GM18519 (cell line): ENCODE results near the gene MLX.

Source experiments
- ATAC-seq: cut with Tn5 transposase; IDR thresholded peaks from one replicate; pipeline ENCODE4 v1.9.1; 2021; ENCODE audit warnings: mild to moderate bottlenecking, moderate library complexity; ENCODE audit not compliant: unreplicated experiment, low FRiP score

Gene MLX

DNA sequence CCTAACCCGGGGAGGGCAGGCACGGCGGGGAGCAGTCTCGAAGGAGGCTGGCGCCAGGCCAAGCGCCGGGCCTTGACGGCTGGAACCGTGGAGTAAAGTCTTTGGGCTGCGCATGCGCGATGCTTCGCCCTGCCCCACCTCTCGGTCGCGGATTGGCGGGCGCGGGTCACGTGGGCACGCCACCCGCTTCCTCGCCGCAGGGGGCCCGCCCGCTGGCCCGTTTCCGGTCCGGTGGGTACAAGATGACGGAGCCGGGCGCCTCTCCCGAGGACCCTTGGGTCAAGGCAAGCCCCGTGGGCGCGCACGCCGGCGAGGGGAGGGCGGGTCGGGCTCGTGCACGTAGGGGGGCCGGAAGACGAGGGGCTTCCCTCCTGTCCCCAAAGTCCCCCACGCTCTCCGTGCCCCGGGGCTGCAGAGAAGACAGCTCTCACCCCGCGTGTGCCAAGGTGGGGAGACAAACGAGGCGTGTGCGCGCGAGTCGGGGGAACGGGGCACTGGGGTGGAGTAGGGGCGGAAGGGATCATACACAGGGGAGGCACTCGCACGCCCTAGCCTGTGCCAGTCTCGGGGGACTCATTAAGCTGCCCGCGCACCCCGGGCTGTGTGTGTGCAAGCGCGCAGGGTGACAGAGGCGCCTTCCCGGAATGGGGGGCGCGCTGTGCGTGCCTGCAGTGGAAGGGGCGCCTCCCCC is at the start of gene MLX:
Gene MLX, plus strand, starts transcription at position 218 of the 691 bp plus-strand sequence. Its CDS starts 25 bp downstream, at position 243.
- no peak for ATAC-seq

DNA sequence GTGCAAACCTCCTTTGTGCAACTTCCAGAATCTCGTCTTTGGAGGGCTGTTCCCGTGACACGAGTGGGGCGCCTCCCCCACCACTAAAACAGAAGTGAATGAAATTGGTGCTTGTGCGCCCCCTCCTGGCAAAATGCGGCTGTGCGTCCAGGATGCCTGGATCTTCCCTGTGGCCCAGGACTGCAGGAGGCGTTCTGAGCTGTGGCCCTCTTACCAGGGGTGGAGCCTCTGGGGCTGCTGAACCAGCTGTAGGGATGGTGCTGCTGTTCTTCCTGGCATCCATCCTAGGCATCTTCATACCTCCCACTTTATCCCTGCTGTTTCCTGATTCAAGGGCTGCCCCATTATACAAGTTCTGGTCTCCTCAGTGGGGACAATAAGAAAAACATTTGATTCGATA is 49.4 kb upstream of the MLX start:
- no peak for ATAC-seq

DNA sequence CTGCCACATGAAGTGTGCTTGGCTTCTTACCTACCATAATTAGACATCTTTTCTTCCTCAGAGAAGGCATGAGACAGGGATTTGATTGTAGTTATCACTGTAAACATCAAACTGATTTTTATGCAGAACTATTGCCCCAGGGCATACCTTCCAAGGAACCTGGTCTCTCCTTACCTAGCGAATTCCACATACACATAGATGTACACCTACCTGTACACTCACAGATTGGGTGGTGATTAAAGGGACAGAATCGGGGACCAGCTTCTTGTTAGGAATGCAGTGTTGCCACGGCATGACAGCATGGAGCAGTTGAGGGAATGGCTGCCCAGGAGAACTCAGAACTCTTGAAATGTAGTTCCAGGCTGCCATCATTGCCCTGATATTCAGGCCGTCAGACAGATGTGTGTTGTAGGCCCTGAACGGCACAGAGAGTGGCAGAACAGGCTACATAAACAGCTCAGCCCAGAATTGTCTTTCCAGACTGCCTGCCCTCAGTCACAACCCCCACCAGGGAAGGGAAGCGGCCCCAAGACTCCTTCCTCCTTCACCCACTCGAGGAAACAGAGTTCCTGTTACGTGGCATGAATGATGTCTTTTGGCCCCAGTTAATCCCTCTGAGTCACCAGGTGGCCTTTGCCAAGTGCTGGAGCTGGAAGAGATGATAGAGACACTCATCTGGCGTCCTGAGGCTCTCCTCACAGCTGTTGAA is 48.7 kb upstream of the MLX start:
- no peak for ATAC-seq

DNA sequence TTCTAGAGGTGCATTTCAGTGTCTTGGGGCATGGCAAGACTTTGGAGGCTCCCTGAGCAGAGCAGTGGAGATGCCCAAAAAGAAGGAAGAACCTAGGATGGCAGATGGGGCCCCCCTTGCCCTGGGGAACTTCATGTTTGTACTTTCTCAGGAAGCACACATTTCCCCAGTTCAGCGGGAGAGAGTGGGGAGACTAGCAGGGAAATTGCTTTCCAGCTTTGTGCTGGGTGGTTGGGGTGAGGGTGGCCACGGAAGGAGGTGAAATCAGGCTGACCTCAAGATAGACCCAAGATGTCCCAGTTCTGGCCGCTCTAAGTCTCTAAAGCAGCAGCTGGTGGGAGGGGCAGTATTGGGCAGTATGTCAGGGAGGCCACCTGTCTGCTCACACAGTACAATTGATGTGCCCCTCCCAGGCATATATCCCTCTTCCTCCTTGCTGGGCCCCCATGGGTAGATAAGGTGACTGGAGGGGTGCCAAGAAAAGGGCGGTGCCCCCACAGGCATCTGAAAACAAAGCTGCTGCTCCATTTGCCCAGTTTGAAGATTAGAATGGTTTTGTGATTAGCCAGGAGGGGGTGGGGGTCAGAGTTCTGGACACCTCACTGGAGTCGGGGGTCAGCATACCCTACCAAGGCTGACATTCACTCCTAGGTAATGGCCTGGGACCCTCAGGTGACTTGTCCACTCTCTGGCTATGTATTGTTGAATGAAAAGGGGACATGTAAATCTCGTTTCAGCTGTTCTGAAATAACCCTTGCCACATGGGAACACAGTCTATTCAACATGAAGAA is 48.0 kb upstream of the MLX start:
- no peak for ATAC-seq

DNA sequence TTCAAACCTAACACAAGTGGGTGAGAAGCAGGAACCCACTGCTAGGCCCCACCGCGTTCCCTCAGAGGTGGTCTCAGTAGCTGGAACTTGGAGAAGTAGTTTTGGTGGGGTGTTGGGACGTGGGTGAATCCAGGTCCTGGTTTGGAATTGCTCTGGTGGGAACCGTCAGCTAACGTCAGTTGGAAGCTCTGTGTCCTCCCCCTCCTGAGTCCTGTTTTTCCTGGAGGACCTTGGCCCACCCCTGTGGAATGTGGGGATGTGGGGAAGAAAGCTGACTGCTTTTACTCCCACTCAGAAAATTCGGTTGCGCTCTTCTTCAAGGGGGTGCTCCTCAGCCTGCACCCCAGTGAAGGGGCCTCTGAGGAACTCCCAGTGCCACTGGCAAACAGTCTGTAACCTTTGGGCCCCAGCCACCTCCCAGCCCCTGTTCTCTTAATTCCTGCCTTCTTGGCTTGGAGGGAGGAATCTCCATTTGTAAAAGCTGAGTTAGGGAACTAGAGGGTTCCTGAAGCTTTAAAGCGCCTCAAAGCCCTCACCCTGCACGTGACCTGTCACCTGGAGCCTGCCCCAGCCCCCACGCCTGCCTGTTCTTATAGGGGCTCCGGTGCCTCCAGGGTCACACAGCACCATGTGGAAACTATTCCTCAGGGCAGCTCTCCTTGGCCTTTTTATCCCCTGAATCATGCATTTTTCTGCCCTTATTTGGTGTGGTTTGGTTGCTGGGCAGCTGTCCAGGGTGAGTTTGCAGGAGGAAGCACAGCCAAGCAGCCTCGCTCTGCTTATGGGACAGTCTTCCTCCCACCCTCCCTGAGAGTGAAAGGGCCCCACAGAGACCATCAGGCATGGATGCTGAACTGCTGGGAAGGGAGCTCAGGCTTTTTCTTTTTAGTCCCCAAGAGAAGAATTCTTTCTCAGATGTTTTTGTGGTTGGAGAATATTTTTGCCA is 47.1 kb upstream of the MLX start:
- ATAC-seq, result no peak

- no peak for ATAC-seq
Observed at GRCh38 chr17:42520540-42520951, 46.4 kb upstream of the MLX start.

- no peak for ATAC-seq
Observed at GRCh38 chr17:42521036-42521435, 45.9 kb upstream of the MLX start.

DNA sequence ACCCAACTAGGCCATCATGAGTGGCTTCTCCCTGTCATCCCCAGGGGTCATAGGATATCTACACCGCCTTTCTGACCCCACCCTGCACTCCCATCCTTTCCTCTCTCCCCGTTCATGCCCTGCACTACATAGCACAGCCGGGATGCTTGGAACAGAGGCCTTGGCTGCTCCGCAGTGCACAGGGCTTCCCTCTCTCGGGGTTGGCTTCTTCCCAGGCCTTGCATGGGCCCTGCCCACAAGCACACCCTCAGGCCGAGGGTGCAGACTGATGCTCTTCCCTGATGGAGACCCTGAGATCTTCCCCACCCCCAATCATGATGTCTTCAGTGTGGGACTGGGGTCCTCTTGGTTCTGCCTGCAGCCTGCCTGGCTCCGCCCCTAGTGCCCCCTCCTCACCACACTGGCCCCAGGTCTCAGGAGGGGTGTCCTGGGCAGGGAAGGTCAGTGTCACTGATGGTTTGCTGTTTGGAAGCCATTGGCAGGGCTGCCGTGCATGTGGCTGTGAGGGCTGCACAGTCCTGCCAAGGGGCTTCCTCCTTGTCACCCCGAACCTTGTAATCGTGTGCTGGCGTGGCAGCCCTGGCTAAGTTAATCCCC is 45.1 kb upstream of the MLX start:
- ATAC-seq, result no peak

- ATAC-seq, result no peak
Observed at GRCh38 chr17:42522263-42522790, 44.6 kb upstream of the MLX start.

DNA sequence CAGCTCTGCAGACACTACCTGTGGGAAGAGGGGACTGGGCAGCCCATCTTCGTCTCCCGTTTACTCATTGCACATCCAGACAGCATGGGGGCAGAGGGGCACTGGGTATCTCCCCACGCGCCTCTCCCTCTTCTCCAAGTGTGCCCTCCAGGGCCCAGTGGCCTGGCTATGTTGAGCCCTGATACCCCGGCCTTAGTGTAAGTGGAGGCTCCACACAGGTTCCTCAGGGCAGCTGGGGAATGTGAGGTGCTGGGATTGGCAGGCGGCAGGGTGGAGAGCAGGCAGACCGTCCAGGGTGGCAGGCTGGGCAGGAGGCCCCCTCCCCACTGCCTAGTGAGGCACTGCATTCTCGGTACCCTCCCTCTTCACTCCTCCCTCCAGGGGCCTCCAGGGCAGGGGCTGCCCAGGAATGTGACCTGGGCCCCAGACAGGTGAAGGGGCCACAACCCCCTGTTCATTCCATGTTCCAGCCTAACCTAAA is 44.1 kb upstream of the MLX start:
- no peak for ATAC-seq

DNA sequence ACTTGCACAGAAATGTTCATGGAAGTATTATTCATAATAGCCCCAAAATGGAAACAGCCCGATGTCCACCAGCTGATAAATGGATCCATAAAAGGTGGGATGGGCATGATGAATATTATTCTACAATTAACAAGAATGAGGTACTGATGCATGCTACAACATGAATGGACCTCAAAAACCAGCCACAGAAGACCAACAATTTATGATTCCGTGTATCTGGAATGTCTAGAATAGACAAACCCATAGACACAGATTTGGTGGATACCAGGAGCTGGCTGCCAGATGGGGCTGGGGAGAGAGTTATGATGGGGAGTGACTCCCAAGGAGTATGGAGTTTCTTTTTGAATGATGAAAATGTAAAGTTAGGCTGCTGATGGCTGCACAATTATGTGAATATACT is 41.7 kb upstream of the MLX start:
- ATAC-seq, result no peak

DNA sequence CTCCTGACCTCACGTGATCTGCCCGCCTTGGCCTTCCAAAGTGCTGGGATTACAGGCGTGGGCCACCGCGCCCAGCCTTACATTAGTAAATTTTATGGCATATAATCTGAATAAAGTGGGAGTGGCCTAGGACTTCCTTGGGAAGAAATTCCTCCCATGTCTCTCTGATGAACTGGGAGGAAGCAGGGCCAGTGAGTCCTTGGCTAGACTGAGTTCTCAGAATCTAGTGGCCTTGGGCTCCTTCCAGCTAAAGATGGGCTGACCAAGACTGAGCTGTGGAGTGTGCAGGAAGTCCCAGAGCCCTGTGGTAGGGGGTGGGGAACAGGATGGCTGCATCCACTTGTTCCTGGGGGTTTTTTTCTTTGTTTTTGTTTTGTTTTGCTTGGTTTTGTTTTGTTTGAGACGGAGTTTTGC is 40.9 kb upstream of the MLX start:
- ATAC-seq, result no peak

DNA sequence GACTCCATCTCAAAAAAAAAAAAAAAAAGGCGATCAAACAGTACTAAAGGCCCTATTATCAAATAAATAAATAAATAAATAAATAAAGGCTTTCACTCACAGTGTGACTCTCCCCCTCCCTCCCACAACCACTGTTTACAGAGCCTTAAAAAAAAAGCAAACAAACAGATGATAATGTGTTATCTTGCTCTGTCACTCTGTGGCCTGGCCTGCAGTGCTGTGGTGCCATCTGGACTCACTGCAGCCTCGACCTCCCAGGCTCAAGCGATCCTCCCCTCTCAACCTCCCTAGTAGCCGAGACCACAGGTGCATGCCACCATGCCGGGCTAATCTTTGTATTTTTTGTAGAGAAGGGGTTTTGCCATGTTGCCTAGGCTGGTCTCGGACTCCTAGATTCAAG is 39.0 kb upstream of the MLX start:
- no peak for ATAC-seq

GRCh38 chr17:42529061-42529460 is 37.8 kb upstream of the MLX start:
- no peak for ATAC-seq

- ATAC-seq, result no peak
Observed at GRCh38 chr17:42530952-42531454, 35.9 kb upstream of the MLX start.

- no peak for ATAC-seq
Observed at GRCh38 chr17:42531455-42532354, 35.2 kb upstream of the MLX start.

DNA sequence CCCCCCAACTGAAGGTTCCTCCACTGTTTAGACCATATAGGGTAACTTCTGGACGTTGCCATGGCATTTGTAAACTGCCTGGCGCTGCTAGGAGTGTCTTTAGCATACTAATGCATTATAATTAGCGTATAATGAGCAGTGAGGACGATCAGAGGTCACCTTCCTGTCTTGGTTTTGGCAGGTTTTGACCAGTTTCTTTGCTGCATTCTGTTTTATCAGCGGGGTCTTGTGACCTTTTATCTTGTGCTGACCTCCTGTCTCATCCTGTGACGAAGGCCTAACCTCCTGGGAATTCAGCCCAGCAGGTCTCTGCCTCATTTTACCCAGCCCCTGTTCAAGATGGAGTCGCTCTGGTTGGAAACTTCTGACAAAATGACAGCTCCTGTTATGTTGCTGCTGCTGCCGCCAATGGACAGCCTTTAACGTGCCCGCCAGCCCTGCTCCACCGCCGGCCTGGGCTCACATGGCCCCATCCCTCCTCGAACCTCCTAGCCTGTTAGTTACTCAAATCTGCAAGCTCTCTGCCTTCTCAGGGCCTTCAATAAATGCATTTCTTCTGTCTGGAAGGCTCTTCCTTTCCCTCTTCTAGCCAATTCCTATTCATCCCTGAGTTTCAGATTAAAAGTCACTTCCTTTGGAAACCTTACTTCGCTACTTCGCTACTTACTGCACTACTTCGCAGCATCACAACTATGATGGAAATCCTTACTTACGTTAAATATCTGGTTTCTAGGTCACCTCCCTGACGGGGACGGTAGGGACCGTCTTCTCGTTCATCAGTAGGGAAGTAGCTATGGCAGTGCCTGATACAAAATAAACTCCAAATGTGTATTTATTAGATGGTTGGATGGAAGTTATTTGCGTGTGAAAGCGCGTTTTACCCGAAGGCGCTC is 31.5 kb upstream of the MLX start:
- ATAC-seq, result peak; percentile 11
